Suprapubic skin (tissue), 4 donors: ENCODE results near the gene ESYT1. TPM values are rescaled to one million over a fixed set of nuclear protein-coding genes. Genes with fewer than 3 reads are reported as not detected.

Experiments used
- DNase-seq, 2 donors: peaks; one replicate each; pipeline ENCODE4 v3.0.0-alpha.2; 2019; ENCODE audit warnings: low spot score in 2 of 2
- H3K27ac ChIP-seq: fragments of 200-600 bp; sonication (generic); one replicate; pipeline ENCODE4 v1.5.1; 2019
- H3K27me3 ChIP-seq: fragments of 200-600 bp; sonication (generic); one replicate; pipeline ENCODE4 v1.5.1; 2019
- H3K36me3 ChIP-seq: fragments of 200-600 bp; sonication (generic); one replicate; pipeline ENCODE4 v1.5.1; 2019
- H3K4me1 ChIP-seq: fragments of 200-600 bp; sonication (generic); one replicate; pipeline ENCODE4 v1.5.1; 2019
- H3K4me3 ChIP-seq: fragments of 200-600 bp; sonication (generic); one replicate; pipeline ENCODE4 v1.5.1; 2019; ENCODE audit warnings: mild to moderate bottlenecking
- H3K9me3 ChIP-seq: fragments of 200-600 bp; sonication (generic); one replicate; pipeline ENCODE4 v1.5.1; 2019
- CTCF ChIP-seq, 2 donors: fragments of 200-600 bp in 1 of 2; fragments of 450-650 bp in 1 of 2; sonication (generic) in 1 of 2; IDR thresholded peaks; one replicate each; pipeline ENCODE4 v1.5.1; 2016 to 2019; ENCODE audit warnings: antibody characterized with exemption in 2 of 2, mild to moderate bottlenecking in 1 of 2, moderate library complexity in 1 of 2
- EP300 ChIP-seq: sonication (generic); formaldehyde crosslinking; IDR thresholded peaks from one replicate; pipeline ENCODE4 v1.6.1; 2017; ENCODE audit warnings: antibody characterized with exemption
- POLR2A ChIP-seq, 2 donors: fragments of 450-650 bp; IDR thresholded peaks; one replicate each; pipeline ENCODE4 v1.6.1; 2017; ENCODE audit warnings: antibody characterized with exemption in 2 of 2, mild to moderate bottlenecking in 2 of 2, moderate library complexity in 2 of 2
- POLR2AphosphoS5 ChIP-seq, 3 donors: sonication (generic); formaldehyde crosslinking; IDR thresholded peaks; one replicate each; pipeline ENCODE4 v1.6.1; 2017; ENCODE audit warnings: antibody characterized with exemption in 3 of 3
- WGBS: methylation state at CpG from one replicate; pipeline ENCODE4 v1.1.5; 2018; 5-methylcytosine and 5-hydroxymethylcytosine counted together
- total RNA-seq, 4 donors: library from RNA; depleted of rRNA; stranded (reverse); fragments of >200 nt; gene quantifications; one replicate each; pipeline ENCODE4 v1.1.0, GENCODE V29; 2016

The ESYT1 gene
- total RNA-seq, 4 donors from 2014 or later, result 73.1 to 128 (median 103) TPM

GRCh38 chr12:56162468-56163290 lies 34.6 kb downstream of the ESYT1 start:
- peaks cover 78% of the 10 kb centered on the region for H3K36me3 ChIP-seq
- 56% methylated on average over 11 of the region's 11 CpGs for WGBS

GRCh38 chr12:56163533-56164344 lies 35.7 kb downstream of the ESYT1 start:
- DNase-seq, result no peak
- 74% methylated on average over 11 of the region's 11 CpGs for WGBS
- no peak overlapping the region for H3K27ac ChIP-seq
- peaks cover 38% of the 10 kb centered on the region for H3K4me1 ChIP-seq
- TF ChIP-seq POLR2A (IDR thresholded peaks at IDR 0.05), result no peak
- no peak for TF ChIP-seq POLR2AphosphoS5 (IDR thresholded peaks at IDR 0.05)
- TF ChIP-seq CTCF (IDR thresholded peaks at IDR 0.05), result no peak
- peaks cover 88% of the 10 kb centered on the region for H3K36me3 ChIP-seq
- H3K4me3 ChIP-seq, result no peak overlapping the region
- H3K27me3 ChIP-seq, result no peaks in the 10 kb centered on the region
- no peaks in the 10 kb centered on the region for H3K9me3 ChIP-seq

More at GRCh38 chr12:56162468-56163290, 34.6 kb downstream of the ESYT1 start:
- DNase-seq, result no peak
- no peak overlapping the region for H3K4me3 ChIP-seq
- H3K27me3 ChIP-seq, result no peaks in the 10 kb centered on the region
- TF ChIP-seq POLR2A (IDR thresholded peaks at IDR 0.05) (no peak), POLR2AphosphoS5 (IDR thresholded peaks at IDR 0.05) (no peak), CTCF (IDR thresholded peaks at IDR 0.05) (no peak), EP300 (no peak)
- no peak overlapping the region for H3K27ac ChIP-seq
- H3K9me3 ChIP-seq, result no peaks in the 10 kb centered on the region
- H3K4me1 ChIP-seq, result peaks cover 38% of the 10 kb centered on the region

GRCh38 chr12:56164345-56164729 lies 36.3 kb downstream of the ESYT1 start:
- DNase-seq, result no peak
- no peak overlapping the region for H3K4me3 ChIP-seq
- WGBS, result 89% methylated on average over 17 of the region's 17 CpGs
- H3K27ac ChIP-seq, result no peak overlapping the region
- TF ChIP-seq POLR2AphosphoS5 (IDR thresholded peaks at IDR 0.05) (no peak), POLR2A (IDR thresholded peaks at IDR 0.05) (no peak), EP300 (no peak), CTCF (IDR thresholded peaks at IDR 0.05) (no peak)
- peaks cover 94% of the 10 kb centered on the region for H3K36me3 ChIP-seq
- H3K9me3 ChIP-seq, result no peaks in the 10 kb centered on the region
- H3K27me3 ChIP-seq, result no peaks in the 10 kb centered on the region
- peaks cover 34% of the 10 kb centered on the region for H3K4me1 ChIP-seq

GRCh38 chr12:56165369-56165768 lies 37.3 kb downstream of the ESYT1 start:
- peaks cover 96% of the 10 kb centered on the region for H3K36me3 ChIP-seq
- H3K9me3 ChIP-seq, result no peaks in the 10 kb centered on the region
- no peaks in the 10 kb centered on the region for H3K27me3 ChIP-seq
- H3K4me3 ChIP-seq, result no peak overlapping the region
- TF ChIP-seq EP300 (no peak), POLR2AphosphoS5 (IDR thresholded peaks at IDR 0.05) (no peak), POLR2A (IDR thresholded peaks at IDR 0.05) (no peak), CTCF (IDR thresholded peaks at IDR 0.05) (no peak)
- no peak overlapping the region for H3K27ac ChIP-seq
- DNase-seq, result no peak
- WGBS, result 87% methylated on average over 4 of the region's 4 CpGs
- H3K4me1 ChIP-seq, result peaks cover 23% of the 10 kb centered on the region

- DNase-seq, result no peak
- Histone ChIP-seq H3K9me3 (no peaks in the 10 kb centered on the region), H3K27me3 (no peaks in the 10 kb centered on the region), H3K27ac (no peak overlapping the region), H3K4me1 (no peaks in the 10 kb centered on the region), H3K4me3 (no peak overlapping the region), H3K36me3 (peaks cover 98% of the 10 kb centered on the region)
- no peak for TF ChIP-seq EP300
- TF ChIP-seq POLR2A (IDR thresholded peaks at IDR 0.05), result no peak
- no peak for TF ChIP-seq CTCF (IDR thresholded peaks at IDR 0.05)
- TF ChIP-seq POLR2AphosphoS5 (IDR thresholded peaks at IDR 0.05), result no peak
- 88% methylated on average over 11 of the region's 11 CpGs for WGBS
Measured at GRCh38 chr12:56169229-56169759, 41.2 kb downstream of the ESYT1 start.
